HG02970 (cell line): ENCODE measurements around the gene PARD3B.

Experiments used
- ATAC-seq: cut with Tn5 transposase; IDR thresholded peaks from one replicate; pipeline ENCODE4 v1.9.1; 2021; ENCODE audit warnings: mild to moderate bottlenecking, moderate library complexity, moderate number of reproducible peaks; ENCODE audit not compliant: unreplicated experiment, low FRiP score

The PARD3B gene

DNA sequence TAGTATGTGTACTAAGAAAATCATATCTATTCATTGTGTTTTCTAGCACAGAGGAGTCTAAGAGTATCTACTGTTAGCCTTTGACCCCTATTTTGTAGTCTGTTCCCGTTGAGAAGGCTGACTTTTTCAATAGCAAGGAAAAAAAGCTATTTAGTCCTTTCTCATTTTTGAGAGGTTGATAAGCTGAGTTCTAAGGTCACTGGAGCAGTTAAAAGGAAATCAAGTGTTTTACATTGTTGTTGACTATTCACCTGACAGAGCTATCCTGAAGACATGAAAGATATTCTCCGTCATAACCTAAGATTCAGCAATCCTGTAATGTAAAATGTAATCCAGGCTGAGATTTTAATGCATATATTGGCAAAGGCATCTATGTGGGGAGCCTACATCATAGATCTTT is 856.7 kb downstream of the PARD3B start:
- ATAC-seq, result no peak

DNA sequence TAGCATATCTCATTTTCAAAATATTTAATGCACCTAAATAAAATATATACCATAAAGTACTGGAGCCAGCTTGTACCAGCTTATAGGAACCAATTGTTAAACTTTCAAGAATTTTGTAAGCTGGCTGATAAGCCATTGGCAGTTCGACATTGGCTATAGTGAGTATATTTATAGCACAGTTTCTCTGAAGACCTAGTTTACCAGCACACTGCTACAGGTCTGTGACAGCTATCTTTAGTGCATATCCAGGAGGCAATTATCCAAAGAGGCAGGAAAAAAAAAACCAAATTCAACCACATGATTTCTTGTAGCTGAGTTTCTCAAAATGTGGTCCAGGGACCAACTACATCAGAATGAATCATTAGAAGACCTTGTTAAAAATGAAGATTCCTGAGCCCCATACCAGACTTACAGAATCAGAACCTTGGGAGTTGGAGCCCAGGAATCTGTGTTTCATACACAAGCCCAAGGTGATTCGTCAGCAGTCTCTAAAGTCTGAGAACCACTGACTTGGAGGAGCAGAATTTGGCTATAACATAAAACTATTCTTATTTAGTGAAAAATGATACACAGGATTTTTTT is 858.1 kb downstream of the PARD3B start:
- ATAC-seq, result no peak

DNA sequence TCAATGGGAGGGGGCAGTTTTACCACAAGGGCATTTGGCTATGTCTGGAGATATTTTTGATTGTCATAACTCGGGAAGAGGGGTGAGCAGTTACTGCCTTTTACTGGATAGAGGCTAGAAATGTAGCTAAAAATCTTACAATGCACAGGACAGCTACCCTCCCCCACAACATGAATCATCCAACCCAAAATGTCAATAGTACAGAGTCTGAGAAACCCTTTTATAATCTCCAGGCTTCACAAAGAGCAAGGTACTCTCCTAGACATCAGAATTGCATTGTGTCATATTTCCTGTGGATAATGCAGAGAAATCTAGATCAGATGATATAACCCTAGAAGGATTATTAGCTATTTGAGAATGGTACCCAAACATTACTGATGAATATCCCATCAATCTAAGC is 859.9 kb downstream of the PARD3B start:
- no peak for ATAC-seq

DNA sequence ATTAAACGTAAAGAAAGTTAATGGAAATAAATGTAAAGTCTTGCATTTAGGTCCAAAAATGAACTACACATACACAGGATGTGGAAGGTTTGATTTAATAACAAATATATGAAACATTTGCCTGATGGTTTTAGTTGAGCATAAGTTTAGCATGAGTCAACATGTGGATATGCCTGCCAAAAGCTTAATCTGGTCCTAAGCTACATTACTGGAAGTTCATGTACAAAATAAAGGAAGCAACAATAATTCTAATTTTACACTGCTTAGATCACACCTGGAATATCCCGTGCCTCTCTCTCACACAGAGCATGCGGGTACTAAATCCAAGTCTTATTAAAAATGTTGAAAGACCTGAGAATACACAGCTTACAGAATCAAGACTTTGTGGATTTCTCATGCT is 860.5 kb downstream of the PARD3B start:
- no peak for ATAC-seq

DNA sequence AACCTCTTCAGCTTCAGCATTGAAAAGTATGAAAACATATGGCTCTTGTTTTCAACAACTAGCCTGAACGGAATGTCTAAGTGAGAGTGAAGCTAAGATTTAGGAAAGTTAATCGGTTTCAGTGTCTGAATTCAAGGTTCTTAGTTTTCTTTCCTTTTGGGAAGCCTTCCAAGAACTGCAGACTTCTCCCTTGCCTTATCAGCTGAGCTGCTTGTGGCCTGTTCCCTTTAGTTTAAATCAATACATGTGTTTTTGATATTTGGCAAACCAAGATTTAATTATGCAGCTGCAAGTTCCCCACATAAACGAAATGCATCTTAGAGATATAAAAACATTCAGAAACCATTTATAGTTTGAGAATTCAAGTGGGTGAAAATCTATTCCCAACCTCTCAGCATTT is 862.7 kb downstream of the PARD3B start:
- ATAC-seq, result no peak

DNA sequence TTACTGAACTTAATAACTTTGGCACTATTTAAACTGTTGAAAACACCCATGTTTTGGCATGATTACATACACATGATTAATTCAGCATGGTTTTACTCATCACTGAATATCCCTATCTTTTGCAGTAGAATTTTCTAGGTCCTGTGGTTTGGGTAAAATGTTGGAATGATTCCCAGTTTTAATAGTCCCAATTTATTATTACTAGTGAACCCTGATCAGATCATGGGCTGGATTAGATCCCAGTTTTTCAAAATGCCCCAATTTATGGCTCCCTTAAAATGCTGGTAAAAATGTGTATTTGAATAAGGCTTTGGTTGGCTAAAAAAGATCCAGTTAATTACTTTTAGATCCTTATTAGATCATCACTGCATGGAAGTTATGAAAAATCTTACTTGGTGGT is 863.4 kb downstream of the PARD3B start:
- ATAC-seq, result no peak

DNA sequence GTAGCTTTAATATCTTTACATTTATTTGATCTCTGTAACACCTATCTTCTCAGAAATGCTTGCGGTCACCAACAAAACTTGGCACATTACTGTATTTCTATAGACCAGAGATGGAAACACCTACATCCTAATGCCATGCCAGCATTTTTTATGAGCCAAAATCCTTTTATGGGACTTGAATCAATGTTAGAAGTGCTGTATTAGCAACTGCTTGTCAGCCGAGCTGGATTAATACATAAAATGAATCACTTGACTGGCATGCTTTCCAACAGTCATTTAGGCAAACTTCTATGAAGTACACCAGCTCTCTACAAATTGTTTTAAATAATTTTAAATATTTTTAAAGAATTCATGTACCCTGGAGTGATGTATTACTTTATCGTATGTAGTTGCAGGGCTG is 864.1 kb downstream of the PARD3B start:
- ATAC-seq, result no peak

DNA sequence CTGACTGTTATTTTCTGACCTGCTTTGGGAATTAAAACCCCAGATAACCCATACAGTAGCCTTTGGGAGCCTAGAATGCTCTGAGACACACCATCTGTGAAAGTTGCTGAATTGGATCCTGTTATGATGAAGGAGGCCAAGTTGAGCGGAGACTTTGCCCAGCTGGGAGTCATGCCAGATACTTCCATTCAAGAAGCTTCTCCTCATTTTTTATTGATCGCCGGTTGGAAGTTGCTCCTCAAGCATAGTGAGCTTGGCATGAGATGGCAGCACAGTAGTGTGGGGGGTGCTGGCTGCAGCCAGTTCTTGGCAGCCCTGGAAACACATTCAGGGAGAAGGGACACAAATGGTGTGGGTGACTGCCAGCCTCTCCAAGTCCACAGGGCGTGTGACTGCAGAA is 866.3 kb downstream of the PARD3B start:
- no peak for ATAC-seq

DNA sequence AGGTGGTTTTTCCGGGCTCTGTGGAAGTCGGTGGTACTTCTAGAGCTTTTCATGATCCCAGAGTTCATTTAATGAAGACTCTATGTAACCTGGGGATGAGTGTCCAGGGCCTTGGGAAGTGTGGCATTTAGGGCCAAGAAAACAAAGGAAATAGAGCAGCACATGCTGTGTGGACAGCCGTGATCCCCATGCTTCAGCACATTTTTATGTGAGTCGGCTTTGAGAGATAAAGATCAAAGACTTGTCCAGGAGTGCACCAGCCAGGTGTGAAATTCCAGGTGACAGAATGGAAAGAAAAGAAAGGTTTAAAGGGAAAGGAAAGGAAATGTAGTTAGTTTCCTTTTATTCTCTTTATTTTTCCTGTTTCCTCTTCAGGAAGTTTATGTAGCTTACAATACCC is 879.1 kb downstream of the PARD3B start:
- ATAC-seq, result no peak

DNA sequence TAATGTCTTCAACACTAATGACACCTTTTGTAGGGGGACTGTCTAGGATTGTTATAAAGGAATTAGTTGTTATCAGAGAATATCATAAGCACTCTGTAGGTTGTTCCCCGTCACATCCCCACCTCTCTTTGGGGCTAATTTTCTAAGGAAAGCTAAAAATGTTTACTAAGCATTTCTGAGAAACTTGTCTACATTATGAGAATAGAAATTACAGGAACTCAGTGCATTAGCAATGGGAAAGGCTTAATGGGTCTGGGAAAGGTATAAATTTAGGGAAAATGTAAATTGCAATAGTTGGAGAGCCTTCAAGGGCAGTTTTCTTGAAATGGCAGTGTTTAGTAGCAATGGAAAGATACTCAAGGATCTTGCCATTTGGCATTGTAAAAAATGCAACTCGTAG is 879.8 kb downstream of the PARD3B start:
- no peak for ATAC-seq

DNA sequence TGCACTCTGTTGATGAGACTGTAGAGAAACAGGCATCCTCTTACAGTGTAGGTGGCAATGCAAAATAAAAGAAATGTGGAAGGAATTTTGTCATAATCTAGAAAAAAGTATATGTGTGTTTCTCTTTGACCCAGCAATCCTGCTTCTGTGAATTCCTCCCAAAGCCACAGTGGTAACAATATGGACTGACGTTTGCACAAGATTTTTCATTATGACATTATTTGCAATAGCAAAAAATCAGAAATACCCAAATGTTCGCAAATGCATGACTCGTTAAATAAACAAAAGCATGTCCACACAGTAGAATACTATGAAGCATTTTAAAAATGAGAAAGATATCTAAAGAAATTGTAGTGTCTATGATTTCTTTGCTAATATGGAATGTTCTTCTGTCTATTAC is 881.8 kb downstream of the PARD3B start:
- no peak for ATAC-seq

DNA sequence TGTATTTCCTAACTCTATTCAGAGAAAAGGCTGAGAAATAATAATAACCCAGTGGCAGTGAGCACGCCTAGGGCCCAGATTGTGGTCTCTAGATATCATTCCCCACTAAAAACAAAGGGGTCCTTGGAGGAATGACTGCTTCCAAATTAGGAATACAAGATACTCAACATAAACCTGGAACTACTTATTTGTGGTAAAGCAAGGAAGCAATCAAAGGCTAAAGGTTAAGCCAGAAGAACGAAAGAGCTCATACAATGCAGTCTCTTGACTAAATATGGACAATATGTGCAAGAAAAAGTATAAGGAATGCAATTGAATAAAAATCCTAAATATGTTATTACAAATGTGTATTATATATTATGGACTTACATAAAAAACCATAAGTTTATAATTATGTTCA is 883.5 kb downstream of the PARD3B start:
- ATAC-seq, result no peak

DNA sequence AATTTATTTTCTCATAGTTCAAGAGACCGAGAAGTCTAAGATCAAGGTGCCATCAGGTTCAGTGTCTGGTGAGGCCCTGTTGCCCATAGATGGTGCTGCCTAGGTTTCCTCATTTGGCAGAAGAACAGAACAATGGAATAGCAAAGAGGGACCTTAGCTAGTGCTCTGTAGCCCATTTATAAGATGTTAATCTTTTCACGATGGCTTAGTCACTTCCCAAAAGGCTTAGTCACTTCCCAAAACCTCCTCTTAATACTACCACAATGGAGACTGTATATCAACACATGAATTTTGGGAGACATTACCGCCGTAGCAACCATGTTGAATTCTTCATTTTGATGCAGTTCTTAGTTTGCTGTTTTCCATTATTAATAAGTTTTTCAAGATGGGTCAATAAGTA is 890.7 kb downstream of the PARD3B start:
- no peak for ATAC-seq

DNA sequence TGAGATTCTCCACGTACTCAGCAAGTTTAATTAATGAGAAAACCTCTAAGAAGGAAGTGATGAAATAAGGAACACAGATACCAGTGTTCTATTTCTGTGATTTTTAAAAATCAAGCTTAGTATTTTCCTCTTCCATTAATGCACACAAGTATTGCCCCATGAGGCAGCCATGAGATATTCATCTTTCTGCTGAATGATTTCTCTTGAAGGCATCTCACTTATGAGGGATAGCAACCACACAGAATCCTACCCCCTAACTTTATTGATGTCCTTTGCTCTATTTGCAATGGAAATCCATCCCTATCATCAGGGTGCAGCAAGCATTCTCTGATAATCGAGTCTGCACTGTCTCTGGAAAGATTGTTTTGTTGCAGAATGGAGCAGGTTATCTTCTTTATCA is 893.0 kb downstream of the PARD3B start:
- no peak for ATAC-seq

DNA sequence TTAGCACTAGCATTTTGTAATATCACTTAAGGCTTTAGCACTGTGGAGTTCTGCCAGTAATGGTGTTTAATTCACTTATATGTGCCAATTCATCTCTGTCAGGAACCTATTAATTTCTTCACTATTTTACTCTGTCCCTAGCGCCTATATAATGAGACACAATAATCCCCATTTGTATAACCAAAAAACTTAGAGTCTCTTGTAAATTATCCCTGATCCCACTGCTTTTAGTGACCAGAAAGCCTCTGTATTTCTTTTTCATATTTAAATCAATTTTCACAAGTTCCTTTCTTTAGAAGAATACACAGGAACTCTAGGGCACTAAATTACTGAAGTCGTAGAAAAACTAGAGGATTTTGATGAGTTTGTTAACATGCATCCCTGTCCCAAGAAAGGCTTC is 894.3 kb downstream of the PARD3B start:
- ATAC-seq, result no peak

DNA sequence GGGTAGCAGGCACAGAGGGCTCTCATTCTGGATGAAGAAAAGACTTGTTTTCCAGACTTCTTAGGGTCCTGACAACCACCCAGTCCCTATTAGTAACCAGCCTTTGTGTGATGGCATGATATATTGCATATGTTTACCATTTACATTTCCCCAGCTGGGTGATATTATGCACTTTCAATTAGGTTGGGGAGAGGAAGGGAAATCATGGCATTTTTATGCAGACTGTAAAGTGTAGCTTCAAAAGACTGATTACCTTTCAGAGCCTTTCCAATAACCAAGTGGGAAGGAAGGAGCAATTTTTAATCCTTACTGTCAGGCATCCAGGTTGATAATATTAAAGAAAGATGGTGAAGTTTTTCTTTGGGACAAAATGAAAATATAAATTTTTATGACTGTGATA is 896.2 kb downstream of the PARD3B start:
- no peak for ATAC-seq

DNA sequence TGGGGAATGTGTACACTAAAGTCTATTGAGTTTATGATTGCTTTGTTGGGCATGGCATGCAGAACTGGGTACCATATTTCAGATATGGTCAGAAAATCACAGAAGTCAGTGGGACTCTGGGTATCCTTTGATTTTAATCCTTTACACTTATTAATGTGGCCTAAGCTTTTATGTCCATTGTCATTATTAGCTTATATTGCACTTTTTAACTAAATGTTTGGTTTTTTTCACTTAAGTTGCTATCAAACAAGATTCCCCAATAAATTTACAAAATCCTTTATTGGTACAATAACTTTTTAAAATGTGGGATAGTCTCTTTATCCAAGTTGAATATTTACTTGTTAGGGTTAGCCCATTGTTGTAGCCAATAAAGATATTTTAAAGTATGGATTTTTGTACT is 902.9 kb downstream of the PARD3B start:
- ATAC-seq, result no peak

DNA sequence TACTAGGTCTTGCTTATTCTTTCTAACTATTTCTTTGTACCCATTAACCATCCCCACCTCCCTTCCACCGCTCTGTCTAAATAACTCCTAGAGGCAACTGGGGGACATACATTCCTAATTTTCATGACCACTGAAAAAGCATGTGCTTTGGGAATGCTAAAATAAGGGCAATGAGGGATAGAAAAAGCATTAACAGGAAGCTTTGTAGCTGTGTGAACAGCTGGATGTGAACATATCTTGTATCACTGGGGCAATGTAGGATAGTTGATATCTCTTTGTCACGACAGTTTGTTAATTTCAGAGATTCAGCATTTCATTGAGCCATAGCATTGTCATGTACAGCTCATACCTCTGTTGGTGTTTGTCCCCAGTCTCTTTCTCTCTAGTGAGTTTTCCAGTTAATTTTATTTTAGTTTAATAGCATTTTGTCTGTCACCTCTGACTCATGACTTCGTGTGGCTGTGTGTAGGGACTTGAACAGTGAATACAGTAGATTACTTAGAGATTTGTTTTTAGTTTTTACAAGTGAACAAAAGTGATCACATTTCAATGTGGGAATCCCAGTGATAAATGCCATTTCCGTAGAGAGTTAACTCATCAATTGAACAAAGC is 906.7 kb downstream of the PARD3B start:
- no peak for ATAC-seq

DNA sequence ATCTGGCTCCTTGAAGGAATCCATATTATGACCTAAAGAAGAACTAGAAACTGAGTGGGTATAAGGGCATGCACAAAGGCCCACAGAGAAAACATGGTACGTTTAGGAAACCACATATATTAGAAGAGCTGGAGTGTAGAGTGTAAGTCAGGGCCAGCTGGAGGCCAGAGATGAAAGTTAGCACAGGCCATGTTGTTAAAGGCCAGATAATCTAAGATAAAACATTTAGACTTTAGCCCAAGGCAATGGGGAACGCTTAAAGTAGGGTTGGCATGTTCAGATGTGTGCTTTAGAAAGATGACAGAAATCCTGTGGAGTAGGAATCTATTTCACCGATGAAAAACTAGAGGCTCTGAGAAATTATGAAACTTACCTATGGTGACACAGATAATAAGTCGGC is 907.9 kb downstream of the PARD3B start:
- ATAC-seq, result no peak

DNA sequence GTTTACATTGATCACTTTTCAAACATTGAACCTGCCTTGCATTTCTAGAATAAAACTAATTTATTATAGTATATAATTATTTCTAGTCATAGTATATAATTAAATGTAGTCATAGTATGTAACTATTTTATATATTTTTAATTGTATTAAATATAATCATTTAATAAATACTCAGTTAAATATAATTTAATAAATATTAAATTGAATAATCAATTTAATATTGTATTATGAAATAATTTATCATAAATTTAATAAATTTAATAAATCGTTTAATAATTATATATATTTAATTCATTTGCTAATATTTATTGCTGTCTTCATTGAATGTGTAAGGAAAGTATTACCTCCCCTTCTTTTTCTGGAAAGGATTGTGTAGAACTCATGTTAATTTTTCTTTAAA is 911.4 kb downstream of the PARD3B start:
- no peak for ATAC-seq

DNA sequence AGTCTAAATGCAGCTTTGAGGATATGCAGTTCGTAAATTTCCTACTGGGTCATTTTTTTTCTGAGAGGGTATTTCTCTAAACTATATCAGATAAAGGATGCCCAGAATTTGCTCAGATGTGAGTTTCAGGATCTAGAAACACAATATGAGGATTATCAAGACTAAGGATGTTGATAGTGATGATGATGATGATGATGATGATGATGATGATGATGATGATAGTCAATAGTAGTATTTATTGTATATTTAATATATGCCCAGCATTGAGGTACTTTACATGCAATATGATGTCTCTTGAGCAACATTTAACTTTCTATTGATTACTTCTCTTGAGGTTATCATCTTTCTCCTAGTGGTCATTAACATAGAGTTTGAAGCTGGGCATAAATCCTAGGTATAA is 914.9 kb downstream of the PARD3B start:
- ATAC-seq, result no peak

DNA sequence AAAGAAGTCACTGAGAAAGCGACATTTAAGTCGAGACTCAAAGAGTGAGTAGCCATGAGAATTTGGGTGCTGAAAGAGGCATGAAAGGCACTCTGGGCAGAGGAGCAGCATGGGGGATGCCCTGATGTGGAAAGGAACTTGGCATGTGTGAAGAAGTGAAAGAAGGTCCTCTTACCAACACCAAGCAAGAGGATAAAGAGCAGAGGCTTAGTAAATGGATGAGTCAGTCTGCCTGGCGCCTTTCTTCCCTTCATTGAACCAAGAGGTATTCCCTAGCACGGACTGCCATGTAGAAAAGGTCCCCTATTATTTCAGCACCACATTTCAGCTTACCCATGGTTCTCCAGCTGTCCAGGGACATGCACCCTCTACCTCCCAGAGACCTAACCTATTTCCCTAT is 915.9 kb downstream of the PARD3B start:
- ATAC-seq, result no peak
